Measurements from ENCODE around the gene NDUFB6. TPM values are rescaled to one million over a fixed set of nuclear protein-coding genes. Genes with fewer than 3 reads are reported as not detected.

The NDUFB6 gene
- total RNA-seq, 2 donors from 2014 or later = 43.0 to 56.4 TPM

GRCh38 chr9:32508728-32509127 is 64.2 kb downstream of the NDUFB6 start:
- 86% methylated on average over 1 of the region's 1 CpG for WGBS

GRCh38 chr9:32503008-32503407 is 70.0 kb downstream of the NDUFB6 start:
- 92% methylated on average over 3 of the region's 3 CpGs for WGBS
- Histone ChIP-seq H3K27me3 (replicated peaks; ENCODE audit: insufficient read depth) (no peaks in the 10 kb centered on the region), H3K4me1 (replicated peaks) (no peaks in the 10 kb centered on the region), H3K27ac (no peak overlapping the region), H3K4me3 (no peak overlapping the region), H3K9me3 (no peaks in the 10 kb centered on the region), H3K36me3 (no peaks in the 10 kb centered on the region)
- TF ChIP-seq POLR2A (IDR thresholded peaks at IDR 0.05) (no peak), CTCF (IDR thresholded peaks at IDR 0.05) (no peak), POLR2AphosphoS5 (IDR thresholded peaks at IDR 0.05) (no peak)
- DNase-seq (ENCODE audit: low spot score) = no peak
- intact Hi-C loops (cut with DNase I) = no loop called here

More at GRCh38 chr9:32508728-32509127, 64.2 kb downstream of the NDUFB6 start:
- no peak for TF ChIP-seq POLR2A (IDR thresholded peaks at IDR 0.05)
- TF ChIP-seq POLR2AphosphoS5 (IDR thresholded peaks at IDR 0.05) = no peak
- TF ChIP-seq CTCF (IDR thresholded peaks at IDR 0.05) = no peak
- no peak overlapping the region for H3K4me3 ChIP-seq
- no peak for DNase-seq (ENCODE audit: low spot score)
- intact Hi-C loops (cut with DNase I) = no loop called here
- no peaks in the 10 kb centered on the region for H3K9me3 ChIP-seq
- no peaks in the 10 kb centered on the region for H3K27me3 ChIP-seq (replicated peaks; ENCODE audit: insufficient read depth)
- H3K27ac ChIP-seq = no peak overlapping the region
- H3K36me3 ChIP-seq = no peaks in the 10 kb centered on the region
- H3K4me1 ChIP-seq (replicated peaks) = no peaks in the 10 kb centered on the region

Other genes with a start within 250 kb of the NDUFB6 start
- gene ACO1, start 188.5 kb downstream of the NDUFB6 start, total RNA-seq = 10 to 100 TPM; 31.7 to 66.6 TPM
- 1 to 10 TPM; 8.2 to 9.5 TPM for gene RIGI, start 47.0 kb downstream of the NDUFB6 start, total RNA-seq
- gene SMIM27, start 20.8 kb downstream of the NDUFB6 start, total RNA-seq = 1 to 10 TPM; 6.4 to 8.3 TPM
- gene TOPORS, start 20.6 kb downstream of the NDUFB6 start, total RNA-seq = 10 to 100 TPM; 18.2 to 27.2 TPM
- 1 to 10 TPM in 1 of 2 donors, not detected in 1; 2.0 TPM for gene TAF1L, start 62.5 kb upstream of the NDUFB6 start, total RNA-seq
- gene TMEM215, start 210.4 kb upstream of the NDUFB6 start, total RNA-seq = not detected

Data from prostate gland (tissue), 2 donors.